ENCODE results near the gene TNFRSF8. TPM values are rescaled to one million over a fixed set of nuclear protein-coding genes. Genes with fewer than 3 reads are reported as not detected.

Gene TNFRSF8
- total RNA-seq, 1 donor from 2014 or later = not detected

DNA sequence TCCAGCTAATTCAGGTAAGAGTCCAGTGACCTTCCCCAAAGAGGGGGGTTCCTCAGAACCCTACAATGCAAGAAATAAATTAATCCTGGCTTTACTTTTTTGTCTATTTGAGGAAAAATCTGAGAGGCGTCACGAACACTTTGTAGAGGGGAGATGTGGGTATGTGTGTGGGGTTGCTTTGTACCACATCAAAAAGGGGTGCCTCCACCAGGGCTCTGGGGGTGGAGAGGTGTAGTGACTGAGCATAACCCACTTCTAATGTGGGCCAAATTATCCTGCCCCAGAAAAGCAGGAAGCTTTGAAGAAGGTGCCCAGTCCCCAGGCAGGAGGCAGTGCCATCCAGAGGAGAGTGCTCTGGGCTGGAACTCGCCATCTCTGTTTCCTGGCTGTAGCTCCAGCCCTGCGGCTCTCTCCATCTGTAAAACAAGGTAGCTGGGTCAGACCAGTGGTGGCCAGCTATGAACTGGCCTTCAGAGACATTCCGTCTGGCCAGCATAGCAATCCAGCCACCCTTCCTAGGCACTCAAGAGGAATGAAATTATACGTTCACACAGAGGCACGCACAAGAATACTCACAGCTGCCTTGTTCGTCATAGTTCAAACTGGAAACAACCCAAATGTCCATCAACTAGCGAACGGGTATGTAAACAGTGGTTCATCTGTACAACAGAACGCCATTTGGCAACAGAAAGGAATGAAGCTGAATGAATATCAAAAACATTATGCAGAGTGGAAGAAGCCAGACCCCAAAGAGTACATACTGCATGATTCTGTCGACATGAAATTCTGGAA, 58.3 kb downstream of the TNFRSF8 start:
- DNase-seq = peak; percentile 83

DNA sequence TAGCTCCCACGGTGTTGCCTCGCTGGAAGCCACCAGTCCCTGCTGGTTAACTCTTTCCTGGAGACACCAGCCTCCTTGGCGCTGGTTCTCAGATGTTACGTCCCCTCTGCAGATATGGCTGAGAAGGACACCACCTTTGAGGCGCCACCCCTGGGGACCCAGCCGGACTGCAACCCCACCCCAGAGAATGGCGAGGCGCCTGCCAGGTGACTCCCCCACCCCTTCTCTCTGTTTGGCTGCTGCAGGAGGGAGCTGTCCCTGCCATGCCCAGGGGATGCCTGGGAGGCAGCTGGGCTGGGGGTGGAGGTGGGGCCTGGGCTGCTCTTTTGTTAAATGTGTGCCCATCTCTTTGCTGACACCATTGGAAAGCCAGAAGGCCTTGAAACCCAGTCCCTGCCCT, 60.1 kb downstream of the TNFRSF8 start:
- no peak for DNase-seq

DNA sequence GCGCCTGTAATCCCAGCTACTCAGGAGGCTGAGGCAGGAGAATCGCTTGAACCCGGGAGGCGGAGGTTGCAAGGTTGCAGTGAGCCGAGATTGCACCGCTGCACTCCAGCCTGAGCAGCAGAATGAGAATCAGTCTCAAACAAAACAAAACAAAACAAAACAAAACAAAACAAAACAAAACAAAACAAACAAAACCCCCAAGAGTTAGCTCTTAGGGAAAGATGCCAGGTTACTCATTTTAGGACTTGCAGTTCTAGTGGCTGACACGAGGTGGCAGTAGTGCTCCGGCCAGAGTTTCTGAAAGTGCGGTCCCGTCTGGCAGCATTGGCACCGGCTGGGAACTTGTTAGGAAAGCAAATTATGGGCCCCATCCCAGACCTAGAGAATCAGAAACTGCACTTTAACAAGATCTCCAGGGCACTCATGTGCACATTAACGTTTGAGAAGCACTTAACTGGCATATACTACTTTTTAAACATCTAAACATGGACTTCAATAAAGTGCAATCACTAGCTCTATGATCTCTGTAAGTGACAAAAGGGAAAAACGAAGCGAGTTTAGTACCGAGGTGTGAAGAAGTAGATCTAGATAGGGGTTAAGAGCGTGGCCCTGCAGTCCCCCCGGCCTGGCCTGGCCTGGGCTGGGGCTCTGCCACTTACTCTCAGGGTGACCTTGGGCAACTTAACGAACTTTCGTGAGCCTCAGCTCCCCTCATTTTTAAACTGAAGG, 61.8 kb downstream of the TNFRSF8 start:
- peak; percentile 88 for DNase-seq

DNA sequence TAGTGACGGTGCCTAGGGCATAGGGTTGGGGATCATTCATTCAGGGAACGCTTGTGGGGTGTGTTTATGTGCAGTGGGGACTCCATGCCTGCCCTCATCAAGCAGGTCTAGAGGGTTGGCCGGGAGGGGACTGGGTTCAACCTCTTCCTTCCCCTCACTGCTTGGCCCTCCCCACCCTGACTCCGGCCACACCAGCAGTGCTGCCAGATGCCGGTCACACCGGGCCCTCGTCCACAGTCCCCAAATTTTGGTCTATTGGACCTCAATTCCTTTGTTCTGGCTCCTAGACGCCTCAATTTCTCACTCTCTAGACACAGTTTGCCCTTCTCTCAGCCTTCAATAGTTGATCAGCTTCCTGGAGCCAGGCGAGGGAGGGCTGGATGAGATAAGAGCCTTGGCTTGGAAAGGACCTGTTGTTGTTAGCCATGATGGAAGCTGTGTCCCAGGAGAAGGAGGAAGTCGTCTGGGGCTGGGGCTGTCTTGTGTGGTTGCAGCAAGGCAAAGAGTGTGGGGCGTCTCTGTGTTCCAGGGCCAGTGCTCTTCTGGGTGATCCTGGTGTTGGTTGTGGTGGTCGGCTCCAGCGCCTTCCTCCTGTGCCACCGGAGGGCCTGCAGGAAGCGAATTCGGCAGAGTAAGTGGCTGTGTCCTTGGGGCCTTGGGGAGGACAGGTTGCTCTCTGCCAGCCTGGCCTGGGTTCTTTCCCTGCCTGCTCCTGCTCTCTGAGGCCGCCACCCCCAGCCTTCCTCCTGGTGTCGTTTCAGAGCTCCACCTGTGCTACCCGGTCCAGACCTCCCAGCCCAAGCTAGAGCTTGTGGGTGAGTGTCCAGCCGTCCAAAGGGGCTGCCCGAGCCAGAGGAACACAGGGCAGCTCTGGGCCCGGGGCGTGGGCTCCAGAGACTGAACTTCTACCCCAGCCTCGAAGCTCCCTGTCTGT, 62.6 kb downstream of the TNFRSF8 start:
- DNase-seq = no peak

DNA sequence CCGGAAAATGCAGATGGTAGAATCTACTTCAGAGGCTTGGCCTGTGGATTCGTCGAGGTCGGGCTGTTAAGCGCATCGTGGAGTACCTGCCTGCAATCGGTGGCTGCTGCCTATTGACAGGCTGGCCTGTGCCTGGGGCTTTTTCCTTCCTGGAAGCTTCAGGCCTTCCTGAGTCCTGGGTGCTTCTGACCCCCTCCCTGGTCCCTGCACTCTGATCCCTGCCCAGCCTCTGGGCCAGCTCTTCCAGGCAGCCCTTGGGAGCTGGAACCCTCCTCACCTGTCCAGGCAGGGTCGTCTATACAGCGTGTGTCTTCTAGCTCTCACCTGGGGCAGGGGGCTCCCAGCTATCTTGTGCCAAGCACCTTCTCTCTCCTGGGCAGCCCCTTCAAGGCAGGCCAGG, 63.7 kb downstream of the TNFRSF8 start:
- no peak for DNase-seq

DNA sequence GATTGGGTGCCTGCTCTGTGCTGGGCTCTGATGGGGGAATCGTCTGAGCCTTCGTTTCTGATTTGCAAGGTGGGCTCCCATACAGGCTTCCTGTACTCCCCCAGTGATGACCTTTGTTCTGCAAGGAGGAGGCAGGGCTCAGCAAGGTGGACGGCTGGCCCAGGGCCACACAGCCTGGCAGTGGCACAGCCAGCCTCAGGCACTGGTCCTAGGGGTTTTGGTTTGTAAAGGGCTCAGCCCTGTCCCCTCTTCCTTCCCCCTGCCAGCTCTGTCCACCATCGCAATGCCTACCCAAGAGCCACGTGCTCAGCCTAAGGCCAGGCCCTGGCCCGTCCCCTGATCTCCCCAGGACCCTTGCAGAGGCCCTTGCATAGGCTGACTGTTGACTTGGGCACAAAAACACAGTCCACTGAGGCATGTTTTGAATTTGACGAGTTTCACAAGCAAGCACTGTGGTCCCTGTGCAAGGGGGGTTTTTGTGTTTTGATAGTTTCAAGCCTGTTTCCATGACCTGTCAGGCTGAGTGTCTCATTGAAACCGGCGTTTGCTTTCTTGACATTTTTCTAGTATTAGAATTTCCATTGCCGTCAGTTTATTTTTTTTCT, 64.2 kb downstream of the TNFRSF8 start:
- DNase-seq = no peak

DNA sequence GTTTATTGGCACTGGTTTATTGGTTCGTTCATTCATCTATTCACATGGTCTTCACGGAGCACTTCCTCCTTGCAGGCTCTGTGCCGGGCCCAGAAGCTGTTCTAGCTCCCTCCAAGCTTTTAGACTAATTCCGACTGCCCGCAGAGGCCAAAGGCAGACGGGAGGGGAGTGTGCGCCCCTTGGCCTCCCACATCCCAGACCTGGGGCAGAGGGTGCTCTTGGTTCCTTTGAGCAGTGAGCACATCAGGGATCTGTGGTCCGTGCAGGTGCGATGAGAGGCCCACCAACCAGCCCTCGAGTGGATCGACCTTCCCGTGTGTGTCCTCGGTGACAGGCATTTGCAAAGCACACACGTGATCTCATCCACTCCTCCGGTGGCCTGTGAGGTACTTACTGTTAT, 65.0 kb downstream of the TNFRSF8 start:
- no peak for DNase-seq

DNA sequence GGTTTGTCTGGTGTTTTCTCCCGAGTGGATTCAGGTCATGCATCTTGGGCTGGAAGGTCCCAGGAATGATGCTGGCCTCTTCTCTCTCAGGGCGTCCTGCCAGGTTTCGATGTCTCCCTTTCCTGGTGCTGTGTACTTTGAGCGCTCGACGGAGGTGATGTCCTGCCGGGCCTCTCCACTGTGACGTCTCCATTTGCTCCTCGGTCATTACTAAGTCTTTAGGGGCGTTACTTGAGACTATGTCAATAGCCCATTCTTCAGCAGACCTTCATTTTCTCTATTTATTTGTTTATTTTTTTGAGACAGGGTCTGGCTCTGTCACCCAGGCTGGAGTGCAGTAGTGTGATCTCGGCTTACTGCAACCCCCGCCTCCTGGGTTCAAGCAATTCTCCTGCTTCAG, 66.5 kb downstream of the TNFRSF8 start:
- no peak for DNase-seq

DNA sequence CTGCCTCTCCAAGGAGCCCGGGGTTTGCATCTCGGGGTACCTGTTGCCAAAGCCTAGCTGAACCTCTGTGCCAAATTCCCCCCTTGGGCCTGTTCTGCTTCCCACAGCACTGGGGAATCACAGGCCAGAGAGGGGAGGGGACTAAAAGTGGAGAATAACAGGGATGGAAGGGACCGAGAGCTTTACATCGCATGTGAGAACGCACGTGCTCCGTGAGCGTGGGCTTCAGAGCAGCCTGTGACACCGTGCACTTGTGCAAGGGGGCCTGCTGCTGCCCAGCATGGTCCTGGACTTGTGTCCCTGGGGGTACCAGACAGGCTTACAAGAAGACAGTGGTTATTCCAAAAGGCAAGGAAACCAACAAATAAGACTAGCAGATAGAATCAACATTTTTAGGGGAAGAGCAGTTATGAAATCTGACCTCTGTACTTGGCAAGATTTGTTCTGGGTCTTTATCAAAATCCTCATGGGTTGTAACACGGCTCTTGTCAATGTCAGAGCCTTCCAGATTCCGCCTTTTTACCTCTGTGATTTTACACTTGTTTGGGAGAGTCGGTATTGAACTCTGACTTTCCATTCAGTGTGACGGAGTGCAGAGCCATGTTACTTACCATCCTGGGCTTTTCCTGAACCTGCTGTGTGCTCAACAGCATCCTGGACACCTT, 67.5 kb downstream of the TNFRSF8 start:
- DNase-seq = no peak

DNA sequence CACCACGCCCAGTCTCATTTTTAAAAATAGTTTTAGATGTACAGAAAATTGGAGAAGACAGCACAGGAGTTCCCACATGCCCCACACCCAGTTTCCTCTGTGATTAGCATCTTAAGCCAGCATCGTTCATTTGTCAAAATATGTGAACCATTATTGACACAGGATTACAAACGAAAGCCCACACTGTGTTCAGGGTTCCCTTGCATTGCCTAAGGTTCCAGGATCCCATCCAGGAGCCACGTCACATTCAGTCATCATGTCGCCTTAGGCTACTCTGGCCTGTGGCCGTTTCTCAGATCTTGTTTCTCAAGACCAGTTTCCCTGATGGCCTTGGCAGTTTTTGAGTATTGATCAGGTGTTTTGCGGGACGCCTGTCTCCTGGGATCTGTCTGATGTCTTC, 69.0 kb downstream of the TNFRSF8 start:
- DNase-seq = no peak

DNA sequence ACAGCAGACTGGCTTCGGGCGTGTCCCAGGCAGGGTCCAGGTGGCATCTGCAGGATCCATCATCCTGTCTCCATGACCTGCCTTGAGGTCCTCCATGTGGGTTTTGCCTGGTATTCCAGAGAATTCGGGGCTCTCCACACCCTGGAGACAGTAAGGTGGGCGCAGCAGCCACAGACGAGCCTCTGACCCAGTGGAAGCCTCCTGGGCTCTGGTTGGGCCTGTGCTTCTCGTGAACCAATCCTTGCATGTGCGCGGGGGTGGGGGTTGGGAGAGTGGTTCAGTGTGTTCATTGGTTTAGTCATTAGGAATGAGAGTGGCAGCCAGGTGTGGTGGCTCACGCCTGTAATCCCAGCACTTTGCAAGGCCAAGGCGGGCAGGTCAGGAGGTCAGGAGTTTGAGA, 71.6 kb downstream of the TNFRSF8 start:
- DNase-seq = no peak

DNA sequence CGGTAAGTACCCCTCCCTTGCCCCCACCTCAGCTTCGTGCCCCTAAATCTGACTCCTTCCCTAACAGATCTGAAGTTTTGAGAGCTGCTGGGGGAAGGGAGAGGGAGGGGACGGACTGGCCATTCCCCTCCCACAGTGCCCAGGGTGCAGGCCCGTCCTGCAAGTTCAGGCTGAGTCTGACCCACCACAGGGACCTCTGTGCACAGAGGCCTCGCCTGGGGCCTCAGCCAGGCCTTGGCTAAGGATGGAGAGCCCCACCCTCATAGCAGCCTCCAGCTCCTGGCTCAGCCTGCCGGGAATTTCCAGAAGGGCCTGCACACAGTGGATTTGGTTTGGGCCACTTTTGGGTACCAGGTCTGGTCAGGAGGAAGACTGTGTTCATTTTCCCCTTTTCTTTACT, 72.5 kb downstream of the TNFRSF8 start:
- DNase-seq = no peak

DNA sequence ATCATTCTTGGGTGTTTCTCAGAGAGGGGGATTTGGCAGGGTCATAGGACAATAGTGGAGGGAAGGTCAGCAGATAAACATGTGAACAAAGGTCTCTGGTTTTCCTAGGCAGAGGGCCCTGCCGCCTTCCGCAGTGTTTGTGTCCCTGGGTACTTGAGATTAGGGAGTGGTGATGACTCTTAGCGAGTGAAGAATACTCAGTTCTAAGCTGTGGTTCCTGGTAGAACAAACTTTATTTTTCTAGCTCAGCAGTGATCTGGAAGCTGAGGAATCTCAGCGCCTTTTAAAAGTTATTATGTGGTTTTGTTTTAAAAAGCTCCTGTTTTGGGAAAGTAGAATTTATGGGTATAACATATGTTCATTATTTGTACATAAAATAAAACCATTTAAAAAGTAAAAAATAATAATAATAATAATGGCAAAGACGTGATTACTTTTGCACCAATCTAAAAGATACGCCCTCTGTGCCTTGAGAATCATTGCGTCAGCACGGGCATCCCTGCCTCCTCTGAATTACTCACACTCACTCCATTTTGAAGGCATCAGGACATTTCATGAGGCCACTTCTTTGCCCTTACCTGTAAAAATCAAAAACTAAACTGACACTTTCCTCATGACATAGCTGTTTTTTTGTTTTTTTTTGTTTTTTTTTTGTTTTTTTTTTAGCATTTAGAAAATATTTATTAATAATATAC, 74.0 kb downstream of the TNFRSF8 start:
- no peak for DNase-seq

DNA sequence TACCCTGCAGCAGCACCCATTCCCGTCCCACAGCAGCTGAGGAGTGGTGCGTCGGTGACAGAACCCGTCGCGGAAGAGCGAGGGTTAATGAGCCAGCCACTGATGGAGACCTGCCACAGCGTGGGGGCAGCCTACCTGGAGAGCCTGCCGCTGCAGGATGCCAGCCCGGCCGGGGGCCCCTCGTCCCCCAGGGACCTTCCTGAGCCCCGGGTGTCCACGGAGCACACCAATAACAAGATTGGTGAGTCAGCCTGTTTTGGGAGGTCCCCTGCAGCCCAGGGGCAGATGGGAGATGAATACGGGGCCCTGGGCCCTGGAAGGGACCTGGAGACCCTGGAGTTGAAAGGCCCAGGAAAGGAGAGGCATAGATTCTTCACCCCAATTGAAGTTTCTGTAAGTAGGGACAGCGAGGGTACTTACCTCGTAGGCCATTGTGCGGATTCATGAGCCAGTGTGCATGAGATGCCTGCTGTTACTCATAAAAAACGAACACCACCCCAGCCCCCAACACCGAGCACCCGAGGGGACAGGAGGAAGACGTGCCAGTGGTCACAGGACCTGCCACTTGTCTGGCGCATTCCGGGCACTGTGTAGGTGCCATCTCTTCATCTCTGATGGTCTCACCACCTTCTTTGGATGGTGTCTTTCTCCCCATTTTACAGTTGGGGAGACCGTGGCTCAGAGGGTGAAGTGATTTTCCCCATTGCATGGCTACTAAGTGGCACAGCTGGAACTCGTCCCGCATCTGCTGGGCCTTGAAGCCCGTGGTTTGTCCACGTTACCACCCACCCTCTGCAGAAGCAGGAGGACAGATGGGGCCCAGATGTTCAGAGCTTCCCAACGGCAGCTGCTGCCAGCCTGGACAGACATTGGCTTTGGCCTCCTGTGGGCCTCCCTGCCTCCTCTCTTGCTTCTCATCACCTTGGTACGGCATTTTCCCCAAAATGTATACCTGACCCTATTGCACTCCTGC, 75.4 kb downstream of the TNFRSF8 start:
- no peak for DNase-seq

DNA sequence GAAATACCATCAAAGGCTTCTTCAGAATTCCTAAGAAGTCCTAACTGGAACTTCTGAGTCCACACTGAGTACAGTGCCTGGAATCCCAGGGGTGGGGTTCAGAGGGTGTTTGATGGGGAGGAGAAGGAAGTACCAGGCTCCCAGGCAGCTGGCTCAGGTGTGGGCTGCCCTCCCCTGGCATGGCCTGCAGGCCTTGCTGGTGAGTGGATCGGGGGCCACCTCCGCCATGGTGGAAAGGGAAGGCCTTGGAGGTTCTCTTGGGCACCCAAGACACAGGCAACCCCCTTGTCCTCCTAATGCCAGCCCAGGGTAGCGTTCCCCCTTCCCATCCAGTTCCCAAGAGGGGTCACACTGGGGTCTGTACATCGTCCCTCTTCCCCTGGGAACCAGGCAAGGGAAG, 76.9 kb downstream of the TNFRSF8 start:
- DNase-seq = no peak

DNA sequence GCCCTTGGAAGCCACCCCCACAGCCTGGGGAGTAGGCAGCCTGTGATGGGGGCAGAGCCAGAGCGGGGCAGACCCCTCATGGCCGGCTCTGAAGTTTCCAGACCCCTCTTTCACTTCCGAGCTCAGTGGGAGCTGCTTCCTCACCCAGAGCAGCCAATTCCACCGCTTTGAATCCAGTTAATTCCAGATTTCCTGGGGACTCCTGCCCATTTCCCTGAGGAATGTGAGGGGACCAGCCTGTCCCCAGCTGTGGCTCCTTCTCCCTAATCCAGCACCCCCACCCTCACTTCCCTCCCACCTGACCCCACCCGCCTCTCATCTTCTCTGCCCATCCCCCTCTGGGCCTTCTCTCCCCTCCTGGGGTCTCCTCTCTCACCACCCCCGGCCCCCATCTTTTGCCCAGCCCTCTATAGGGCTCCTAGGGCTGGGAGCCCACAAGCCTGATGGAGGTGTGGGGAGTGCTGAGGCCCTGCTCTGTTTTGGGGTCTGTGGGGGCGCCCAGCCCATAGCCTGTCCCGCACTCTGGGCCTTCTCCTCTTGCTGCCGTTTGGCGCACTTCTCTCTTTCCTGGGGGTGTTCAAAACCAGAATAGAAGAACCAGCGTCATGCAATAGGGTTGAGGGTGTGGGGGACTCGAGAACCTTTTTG, 77.5 kb downstream of the TNFRSF8 start:
- DNase-seq = no peak

DNA sequence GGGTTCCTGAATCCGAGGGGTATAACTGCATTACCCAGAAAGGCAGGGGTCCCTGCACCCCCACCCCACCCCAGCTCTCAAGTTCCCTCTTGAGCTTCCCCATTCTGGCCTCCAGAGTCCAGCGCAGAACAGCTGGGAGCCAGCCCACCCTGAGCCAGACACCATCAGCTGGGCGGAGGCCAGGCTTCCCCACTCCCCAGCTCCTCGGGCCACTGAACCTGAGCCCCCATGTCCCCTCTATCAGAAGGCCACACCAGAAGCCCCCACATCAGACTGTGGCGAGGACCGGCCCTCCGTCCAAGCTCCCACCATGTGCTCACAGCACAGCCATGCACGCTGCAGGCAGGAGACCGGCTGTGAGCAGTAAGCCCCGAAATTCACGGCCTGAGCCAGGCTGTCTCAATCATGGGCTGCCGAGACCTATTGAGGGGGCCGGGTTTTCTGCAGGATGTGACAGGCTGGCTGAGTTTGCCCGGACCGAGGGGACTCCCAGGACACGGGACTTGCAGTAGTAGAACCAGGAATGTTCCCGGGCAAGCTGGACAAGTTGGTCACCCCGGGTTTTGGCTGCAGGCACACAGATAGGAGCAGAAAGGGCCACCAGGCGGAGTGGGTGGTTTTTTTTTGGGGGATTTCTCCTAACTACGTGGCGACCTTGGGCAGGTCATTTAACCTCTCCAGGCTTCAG, 78.2 kb downstream of the TNFRSF8 start:
- no peak for DNase-seq

DNA sequence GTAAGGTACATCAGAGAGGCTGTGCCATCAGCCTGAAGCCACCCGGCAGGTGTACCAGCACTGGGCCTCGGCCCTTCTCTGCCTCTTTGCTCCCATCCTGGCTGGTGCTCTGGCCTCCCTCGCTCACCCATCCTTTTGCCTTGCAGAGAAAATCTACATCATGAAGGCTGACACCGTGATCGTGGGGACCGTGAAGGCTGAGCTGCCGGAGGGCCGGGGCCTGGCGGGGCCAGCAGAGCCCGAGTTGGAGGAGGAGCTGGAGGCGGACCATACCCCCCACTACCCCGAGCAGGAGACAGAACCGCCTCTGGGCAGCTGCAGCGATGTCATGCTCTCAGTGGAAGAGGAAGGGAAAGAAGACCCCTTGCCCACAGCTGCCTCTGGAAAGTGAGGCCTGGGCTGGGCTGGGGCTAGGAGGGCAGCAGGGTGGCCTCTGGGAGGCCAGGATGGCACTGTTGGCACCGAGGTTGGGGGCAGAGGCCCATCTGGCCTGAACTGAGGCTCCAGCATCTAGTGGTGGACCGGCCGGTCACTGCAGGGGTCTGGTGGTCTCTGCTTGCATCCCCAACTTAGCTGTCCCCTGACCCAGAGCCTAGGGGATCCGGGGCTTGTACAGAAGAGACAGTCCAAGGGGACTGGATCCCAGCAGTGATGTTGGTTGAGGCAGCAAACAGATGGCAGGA, 79.2 kb downstream of the TNFRSF8 start:
- peak; percentile 54 for DNase-seq
